DMS114 treated with DMSO at 0.1 percent for 48 hours (cell line): ENCODE data around the gene ADSS1.

Source experiments
- DNase-seq: peaks from one replicate; lab custom pipeline; 2025; ENCODE audit not compliant: unreplicated experiment; lab: John Stamatoyannopoulos, UW

Gene ADSS1

GRCh38 chr14:104731320-104732294 is 7.6 kb downstream of the ADSS1 start:
- DNase-seq: peak; percentile 11

GRCh38 chr14:104732355-104732804 is 8.4 kb downstream of the ADSS1 start:
- DNase-seq: no peak

GRCh38 chr14:104732931-104733681 is 9.1 kb downstream of the ADSS1 start:
- DNase-seq: no peak

- DNase-seq: no peak
Observed at GRCh38 chr14:104734051-104734587, 10.1 kb downstream of the ADSS1 start.

GRCh38 chr14:104734601-104734990 is 10.6 kb downstream of the ADSS1 start:
- no peak for DNase-seq

- no peak for DNase-seq
Observed at GRCh38 chr14:104734991-104735779, 11.2 kb downstream of the ADSS1 start.

GRCh38 chr14:104735830-104736642 is 12.0 kb downstream of the ADSS1 start:
- DNase-seq: no peak

GRCh38 chr14:104738375-104739019 is 14.5 kb downstream of the ADSS1 start:
- DNase-seq: no peak

GRCh38 chr14:104739026-104739425 is 15.0 kb downstream of the ADSS1 start:
- no peak for DNase-seq

GRCh38 chr14:104739546-104740516 is 15.8 kb downstream of the ADSS1 start:
- no peak for DNase-seq

- no peak for DNase-seq
Observed at GRCh38 chr14:104741108-104741802, 17.2 kb downstream of the ADSS1 start.

- no peak for DNase-seq
Observed at GRCh38 chr14:104741803-104742251, 17.8 kb downstream of the ADSS1 start.

- no peak for DNase-seq
Observed at GRCh38 chr14:104742586-104743455, 18.8 kb downstream of the ADSS1 start.

GRCh38 chr14:104743461-104744380 is 19.7 kb downstream of the ADSS1 start:
- DNase-seq: no peak

GRCh38 chr14:104744484-104744883 is 20.5 kb downstream of the ADSS1 start:
- DNase-seq: no peak

- DNase-seq: no peak
Observed at GRCh38 chr14:104745431-104745830, 21.4 kb downstream of the ADSS1 start.
